DND-41 (cell line): ENCODE results near the gene SUN1.

Source experiments
- CTCF ChIP-seq: IDR thresholded peaks from 2 replicates; pipeline ENCODE4 v1.5.1; 2012; ENCODE audit warnings: borderline replicate concordance, low read length, moderate library complexity, mild to moderate bottlenecking; ENCODE audit not compliant: poor library complexity, severe bottlenecking; ENCODE audit errors: extremely low read depth
- EZH2 ChIP-seq: IDR thresholded peaks from 3 replicates; pipeline ENCODE4 v1.6.1; 2012; ENCODE audit warnings: borderline replicate concordance, low read depth, mild to moderate bottlenecking, moderate library complexity, low read length, inconsistent platforms; ENCODE audit not compliant: severe bottlenecking

GRCh38 chr7:918441-919113, 86.3 kb downstream of the SUN1 start:
- TF ChIP-seq CTCF (no peak), EZH2 (no peak)
